NT2/D1 (cell line): ENCODE results near the gene RNF157.
"Not testable (repeated sequence)": the region's sequence is repeated elsewhere in the genome, so short reads cannot be mapped to it uniquely, and the experiment has no call there.

Experiments used
- DNase-seq: peaks from one replicate; pipeline ENCODE4 v3.0.0-alpha.2; 2011; ENCODE audit warnings: low read depth, low spot score
- H3K27me3 ChIP-seq: 2 replicates; pipeline ENCODE4 v1.6.0; 2011; ENCODE audit warnings: mild to moderate bottlenecking; ENCODE audit not compliant: insufficient read length, insufficient read depth
- H3K36me3 ChIP-seq: 2 replicates; pipeline ENCODE4 v1.6.1; 2011; ENCODE audit warnings: mild to moderate bottlenecking, low read length, mixed read lengths; ENCODE audit not compliant: insufficient read depth, insufficient read length
- H3K4me1 ChIP-seq: 2 replicates; pipeline ENCODE4 v1.5.1; 2011; ENCODE audit not compliant: insufficient read depth, insufficient read length
- H3K4me3 ChIP-seq: 2 replicates; pipeline ENCODE4 v1.5.1; 2011; ENCODE audit warnings: low read depth; ENCODE audit not compliant: insufficient read length
- H3K9ac ChIP-seq: 2 replicates; pipeline ENCODE4 v1.6.0; 2011; ENCODE audit warnings: low read depth; ENCODE audit not compliant: insufficient read length
- H3K9me3 ChIP-seq: 2 replicates; pipeline ENCODE4 v1.5.1; 2011; ENCODE audit warnings: mild to moderate bottlenecking, low read length; ENCODE audit not compliant: insufficient read depth
- SUZ12 ChIP-seq: IDR thresholded peaks from 2 replicates; pipeline ENCODE4 v1.6.1; 2011; ENCODE audit not compliant: insufficient read length, insufficient read depth; ENCODE audit errors: extremely low read depth
- YY1 ChIP-seq: IDR thresholded peaks from 2 replicates; pipeline ENCODE4 v1.6.1; 2011; ENCODE audit not compliant: insufficient read length, insufficient read depth
- ZNF274 ChIP-seq: IDR thresholded peaks from 2 replicates; pipeline ENCODE4 v1.6.1; 2011; ENCODE audit warnings: mild to moderate bottlenecking, low read depth, low read length

Gene RNF157

DNA sequence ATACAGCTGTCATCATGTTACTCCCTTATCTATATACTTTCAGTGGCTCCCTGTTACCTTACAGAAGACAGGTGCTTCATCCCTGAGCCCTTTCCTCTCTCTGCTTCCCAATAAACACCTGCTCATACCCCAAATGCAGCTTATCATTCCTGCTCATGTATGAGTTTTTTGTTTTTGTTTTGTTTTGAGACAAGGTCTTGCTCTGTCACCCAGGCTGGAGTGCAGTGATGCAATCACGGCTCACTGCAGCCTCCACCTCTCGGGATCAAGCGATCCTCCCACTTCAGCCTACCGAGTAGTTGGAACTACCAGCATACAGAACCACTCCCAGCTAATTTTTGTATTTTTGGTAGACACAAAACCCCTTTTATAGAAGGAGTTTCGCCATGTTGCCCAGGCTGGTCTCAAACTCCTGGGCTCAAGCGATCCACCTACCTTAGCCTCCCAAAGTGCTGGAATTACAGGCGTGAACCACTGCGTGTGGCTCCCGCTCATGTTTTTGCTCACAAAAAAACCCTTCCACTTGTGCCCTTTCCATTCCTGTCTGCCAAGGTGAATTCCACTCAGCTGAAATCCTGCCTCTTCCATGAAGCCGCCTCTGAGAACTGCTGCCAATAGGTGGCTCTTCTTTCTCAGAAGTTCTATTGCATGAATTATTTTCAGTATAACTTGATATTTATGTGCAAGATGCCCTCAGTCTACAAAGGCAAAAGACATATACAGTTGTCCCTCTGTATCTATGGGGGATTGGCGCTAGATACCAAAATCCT is 7.9 kb upstream of the RNF157 start:
- no peak for DNase-seq
- no peak for TF ChIP-seq SUZ12
- Histone ChIP-seq H3K36me3 (no peaks in the 10 kb centered on the region), H3K4me1 (peaks cover 4% of the 10 kb centered on the region), H3K9me3 (no peaks in the 10 kb centered on the region), H3K4me3 (no peak overlapping the region), H3K9ac (no peak overlapping the region), H3K27me3 (peaks cover 4% of the 10 kb centered on the region)

DNA sequence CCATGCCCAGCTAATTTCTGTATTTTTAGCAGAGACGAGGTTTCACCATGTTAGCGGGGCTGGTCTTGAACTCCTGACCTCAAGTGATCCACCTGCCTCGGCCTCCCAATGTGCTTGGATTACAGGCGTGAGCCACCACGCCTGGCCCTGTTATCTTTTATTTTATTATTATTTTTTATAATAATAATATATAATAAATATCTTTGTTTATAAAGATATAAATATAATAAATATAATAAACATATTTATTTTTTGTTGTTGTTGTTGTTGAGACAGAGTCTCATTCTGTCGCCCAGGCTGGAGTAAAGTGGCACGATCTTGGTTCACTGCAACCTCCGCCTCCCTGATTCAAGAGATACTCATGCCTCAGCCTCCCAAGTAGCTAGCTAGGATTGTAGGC is 7.0 kb upstream of the RNF157 start:
- Histone ChIP-seq H3K4me1 (peaks cover 4% of the 10 kb centered on the region), H3K9ac (no peak overlapping the region), H3K27me3 (peaks cover 5% of the 10 kb centered on the region), H3K36me3 (no peaks in the 10 kb centered on the region), H3K9me3 (no peaks in the 10 kb centered on the region), H3K4me3 (no peak overlapping the region)
- TF ChIP-seq ZNF274 (no peak), SUZ12 (no peak), YY1 (no peak)
- DNase-seq, result no peak

DNA sequence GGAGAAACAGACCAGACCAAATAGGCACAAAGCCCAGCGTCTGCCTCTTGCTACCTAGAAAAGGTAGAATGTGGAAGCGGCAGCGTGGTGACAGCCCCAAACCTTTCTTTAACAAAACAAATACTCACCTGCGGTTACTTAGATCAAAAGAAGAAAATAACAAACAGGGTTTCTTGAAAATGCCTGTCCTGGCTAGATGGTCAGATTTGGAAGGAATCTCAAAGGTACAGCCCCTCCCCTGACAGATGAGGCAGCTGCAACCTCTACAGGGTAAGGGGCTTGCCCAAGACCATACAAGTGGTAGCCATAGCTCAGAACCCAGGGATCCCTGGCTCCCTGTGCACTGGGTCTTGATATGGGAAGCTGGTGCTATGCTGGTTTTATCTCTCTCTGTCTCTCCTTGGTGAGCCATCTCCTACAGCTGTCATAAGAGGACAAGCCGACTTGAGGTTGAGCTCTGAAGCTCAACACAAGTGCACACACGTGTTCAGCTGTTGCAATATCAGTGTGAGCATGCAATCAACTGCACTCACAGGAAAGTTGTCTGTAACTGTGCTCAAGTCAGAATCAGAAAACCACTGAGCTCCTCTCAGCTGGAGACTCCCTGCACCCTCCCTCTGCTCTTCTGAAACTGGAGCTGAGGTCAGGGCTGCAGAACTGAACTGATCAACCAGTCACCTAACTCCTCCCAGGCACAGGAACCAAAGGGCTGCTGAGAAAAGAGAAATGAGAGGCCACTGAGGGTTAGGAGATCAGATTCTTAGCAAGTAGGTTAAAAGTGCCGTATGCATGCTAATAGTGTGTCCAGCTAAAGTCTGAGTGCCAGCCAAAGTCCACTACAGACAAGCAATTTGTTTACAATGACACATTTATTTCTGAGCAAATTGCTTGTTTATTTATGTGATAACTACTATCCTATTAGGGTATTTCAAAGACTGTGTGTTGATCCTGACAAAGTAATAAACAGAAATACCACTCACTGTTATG is 6.1 kb upstream of the RNF157 start:
- Histone ChIP-seq H3K36me3 (no peaks in the 10 kb centered on the region), H3K9me3 (no peaks in the 10 kb centered on the region), H3K4me1 (peaks cover 9% of the 10 kb centered on the region), H3K9ac (no peak overlapping the region), H3K27me3 (peaks cover 14% of the 10 kb centered on the region), H3K4me3 (no peak overlapping the region)
- DNase-seq, result no peak
- TF ChIP-seq YY1, result no peak
- TF ChIP-seq SUZ12, result no peak
- TF ChIP-seq ZNF274, result no peak

DNA sequence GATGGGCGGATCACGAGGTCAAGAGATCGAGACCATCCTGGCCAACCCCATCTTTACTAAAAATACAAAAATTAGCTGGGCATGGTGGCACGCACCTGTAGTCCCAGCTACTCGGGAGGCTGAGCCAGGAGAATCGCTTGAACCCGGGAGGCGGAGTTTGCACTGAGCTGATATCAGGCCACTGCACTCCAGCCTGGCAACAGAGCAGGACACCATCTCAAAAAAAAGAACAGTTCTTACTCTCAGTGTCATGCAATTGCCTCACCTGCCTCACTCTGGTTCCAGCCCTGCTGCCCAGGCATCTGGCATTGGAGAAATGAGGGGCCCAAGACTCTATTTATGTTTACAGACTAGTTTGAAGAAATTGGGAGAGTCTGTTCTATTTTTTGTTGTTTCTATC is 4.4 kb upstream of the RNF157 start:
- not testable (repeated sequence) for H3K36me3 ChIP-seq, DNase-seq, H3K4me1 ChIP-seq, H3K9me3 ChIP-seq, H3K9ac ChIP-seq, H3K4me3 ChIP-seq
- peaks cover 23% of the 10 kb centered on the region for H3K27me3 ChIP-seq

DNA sequence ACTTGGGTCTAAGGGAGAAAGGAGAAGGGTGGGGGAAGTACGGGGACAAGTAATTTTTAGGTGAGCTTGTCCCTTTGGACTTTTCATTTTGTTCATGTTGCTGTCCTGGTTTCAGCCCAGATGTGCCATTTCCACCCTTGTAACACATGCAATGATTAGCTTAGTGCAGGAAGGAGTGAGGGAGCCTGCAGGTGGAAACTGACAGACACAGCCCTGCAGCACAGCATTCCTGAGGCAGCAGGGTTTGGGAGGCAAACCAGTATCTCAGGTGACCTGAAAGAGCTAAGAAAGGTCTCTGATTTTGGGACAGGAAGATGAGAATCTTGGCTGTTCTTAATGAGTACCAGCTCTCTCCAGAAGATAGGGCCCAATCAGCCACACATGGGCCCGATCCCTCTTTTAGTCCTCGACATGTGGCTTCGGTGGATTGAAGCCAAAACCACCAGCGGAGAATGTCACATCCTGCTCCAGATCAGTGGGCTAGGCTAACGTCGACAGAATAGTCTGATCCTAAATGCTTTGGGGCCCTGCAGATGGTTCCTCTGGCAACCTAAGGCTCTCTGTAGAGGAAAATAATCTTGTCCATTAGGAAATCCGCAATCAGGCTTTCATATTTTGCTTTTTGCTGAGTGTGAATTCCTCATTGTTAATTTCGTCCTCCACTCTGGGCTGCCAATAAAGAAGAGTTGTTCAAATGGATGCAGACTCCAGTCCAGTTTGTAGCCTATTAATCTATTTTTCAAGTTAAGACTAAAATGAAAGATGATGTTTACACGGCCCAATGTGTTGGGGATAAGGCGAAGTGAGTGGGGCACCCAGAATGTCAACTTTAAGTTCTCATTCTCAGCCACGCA is 3.8 kb upstream of the RNF157 start:
- peaks cover 30% of the 10 kb centered on the region for H3K27me3 ChIP-seq
- H3K9me3 ChIP-seq, result no peaks in the 10 kb centered on the region
- H3K36me3 ChIP-seq, result no peaks in the 10 kb centered on the region
- no peak overlapping the region for H3K4me3 ChIP-seq
- no peak for DNase-seq
- TF ChIP-seq ZNF274 (no peak), SUZ12 (no peak), YY1 (no peak)
- H3K9ac ChIP-seq, result no peak overlapping the region
- H3K4me1 ChIP-seq, result peaks cover 9% of the 10 kb centered on the region

DNA sequence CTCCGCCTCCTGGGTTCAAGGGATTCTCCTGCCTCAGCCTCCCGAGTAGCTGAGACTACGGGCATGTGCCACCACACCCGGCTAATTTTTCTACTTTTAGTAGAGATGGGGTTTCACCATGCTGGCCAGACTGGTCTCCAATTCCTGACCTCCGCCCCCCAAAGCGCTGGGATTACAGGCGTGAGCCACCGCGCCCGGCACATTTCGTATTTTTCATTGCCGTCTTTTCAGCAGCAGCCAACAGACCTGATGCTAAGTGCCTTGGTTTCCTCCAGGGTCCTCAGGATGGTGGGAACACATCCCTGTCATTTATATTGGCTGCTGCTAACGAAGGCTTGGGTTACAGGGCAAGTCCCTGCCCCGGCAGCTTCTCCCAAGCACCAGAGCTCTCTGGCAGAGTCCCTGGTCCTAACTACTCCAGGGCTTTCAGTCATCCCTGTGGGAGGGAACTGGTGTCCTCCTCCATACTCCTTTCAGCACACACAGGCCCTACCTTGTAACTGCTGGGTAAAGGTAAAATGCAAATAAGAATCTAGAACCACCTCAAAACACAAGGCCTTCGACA is 1.5 kb upstream of the RNF157 start:
- H3K27me3 ChIP-seq, result peaks cover 44% of the 10 kb centered on the region
- H3K4me3 ChIP-seq, result no peak overlapping the region

More for the DNA sequence above, 1.5 kb upstream of the RNF157 start:
- no peak overlapping the region for H3K9ac ChIP-seq
- no peak for DNase-seq
- no peak for TF ChIP-seq SUZ12
- TF ChIP-seq YY1, result no peak
- no peak for TF ChIP-seq ZNF274
- no peaks in the 10 kb centered on the region for H3K9me3 ChIP-seq
- no peaks in the 10 kb centered on the region for H3K36me3 ChIP-seq
- peaks cover 9% of the 10 kb centered on the region for H3K4me1 ChIP-seq
